HG02571 (cell line): ENCODE results near the gene CD200.

Experiments
- ATAC-seq: cut with Tn5 transposase; IDR thresholded peaks from one replicate; pipeline ENCODE4 v1.9.1; 2021; ENCODE audit warnings: mild to moderate bottlenecking, moderate library complexity; ENCODE audit not compliant: unreplicated experiment

CD200 gene

GRCh38 chr3:112331851-112332250 lies 1.1 kb upstream of the CD200 start:
- no peak for ATAC-seq

- ATAC-seq, result peak; percentile 39
Observed at GRCh38 chr3:112333381-112334317, 693 bp downstream of the CD200 start.

GRCh38 chr3:112334691-112335433 lies 1.9 kb downstream of the CD200 start:
- no peak for ATAC-seq

DNA sequence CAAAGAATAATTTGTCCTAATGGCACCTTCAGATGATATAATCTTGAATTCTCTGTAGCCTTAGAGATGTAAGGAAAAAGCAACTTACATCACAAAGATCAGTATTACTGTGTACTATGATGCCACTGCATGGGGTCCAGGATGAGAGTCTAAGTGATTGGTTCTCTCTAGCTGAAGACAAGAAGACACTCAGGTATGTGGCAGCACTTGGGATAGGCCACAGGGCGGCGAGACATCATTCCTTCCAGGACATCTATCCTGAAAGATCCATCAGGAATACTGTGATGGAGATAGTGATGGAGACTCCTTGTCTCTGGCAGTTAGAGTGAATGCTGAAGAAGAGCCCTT lies 2.5 kb downstream of the CD200 start:
- ATAC-seq, result no peak

GRCh38 chr3:112338021-112338726 lies 5.2 kb downstream of the CD200 start:
- no peak for ATAC-seq

DNA sequence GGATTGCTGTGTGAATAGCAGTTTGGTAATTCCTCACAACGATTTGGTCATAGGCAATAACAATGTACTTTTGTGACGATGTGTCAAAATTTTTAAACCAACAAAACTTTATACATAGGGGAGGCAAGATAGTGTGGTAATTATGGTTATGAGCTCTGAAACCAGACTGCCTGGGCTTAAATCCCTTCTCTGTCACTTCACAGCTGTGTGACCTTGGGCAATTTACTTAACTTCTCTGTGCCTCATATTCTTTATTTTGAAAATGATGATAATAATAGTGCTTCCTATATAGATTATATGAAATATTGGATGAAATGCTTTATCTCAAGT lies 5.7 kb downstream of the CD200 start:
- ATAC-seq, result no peak

DNA sequence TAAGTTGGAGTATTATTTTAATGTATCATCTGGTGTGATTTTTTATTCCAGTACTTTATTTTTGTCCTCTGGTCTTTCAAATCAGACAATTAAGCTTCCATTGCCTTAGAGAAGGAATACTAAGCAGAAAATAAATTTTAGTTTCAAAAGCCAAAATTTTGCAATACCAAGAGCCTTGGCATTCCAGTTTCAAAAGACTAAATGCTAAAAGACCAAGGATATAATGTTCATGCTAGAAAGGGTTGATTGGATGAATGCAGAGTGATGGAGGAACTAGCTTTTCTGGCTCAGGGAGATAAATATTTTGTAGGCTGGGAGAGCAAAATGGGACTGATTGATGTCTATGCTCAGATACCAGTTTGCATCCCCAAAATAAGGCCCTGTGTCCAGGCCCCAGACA lies 6.2 kb downstream of the CD200 start:
- no peak for ATAC-seq

GRCh38 chr3:112339609-112340008 lies 6.7 kb downstream of the CD200 start:
- no peak for ATAC-seq

DNA sequence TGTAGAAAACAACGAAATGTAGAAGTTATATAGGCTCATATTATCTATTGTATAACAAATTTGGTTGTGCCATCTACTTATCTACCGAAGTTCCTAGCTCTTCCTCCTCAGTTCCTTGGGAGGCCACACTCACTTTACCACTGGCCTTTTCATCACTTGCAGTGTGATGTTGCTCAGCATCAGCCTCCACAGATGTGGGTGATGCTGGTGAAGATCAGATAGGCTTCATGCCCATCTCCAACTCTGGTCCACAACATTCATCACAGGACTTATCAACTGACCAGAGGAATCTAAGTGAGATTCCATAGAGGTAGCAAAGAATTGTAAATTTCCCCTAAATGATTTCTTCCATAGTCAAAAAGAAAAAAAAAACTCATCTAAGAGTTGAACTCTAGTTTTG lies 8.4 kb downstream of the CD200 start:
- ATAC-seq, result no peak

GRCh38 chr3:112345681-112346080 lies 12.7 kb downstream of the CD200 start:
- ATAC-seq, result no peak

DNA sequence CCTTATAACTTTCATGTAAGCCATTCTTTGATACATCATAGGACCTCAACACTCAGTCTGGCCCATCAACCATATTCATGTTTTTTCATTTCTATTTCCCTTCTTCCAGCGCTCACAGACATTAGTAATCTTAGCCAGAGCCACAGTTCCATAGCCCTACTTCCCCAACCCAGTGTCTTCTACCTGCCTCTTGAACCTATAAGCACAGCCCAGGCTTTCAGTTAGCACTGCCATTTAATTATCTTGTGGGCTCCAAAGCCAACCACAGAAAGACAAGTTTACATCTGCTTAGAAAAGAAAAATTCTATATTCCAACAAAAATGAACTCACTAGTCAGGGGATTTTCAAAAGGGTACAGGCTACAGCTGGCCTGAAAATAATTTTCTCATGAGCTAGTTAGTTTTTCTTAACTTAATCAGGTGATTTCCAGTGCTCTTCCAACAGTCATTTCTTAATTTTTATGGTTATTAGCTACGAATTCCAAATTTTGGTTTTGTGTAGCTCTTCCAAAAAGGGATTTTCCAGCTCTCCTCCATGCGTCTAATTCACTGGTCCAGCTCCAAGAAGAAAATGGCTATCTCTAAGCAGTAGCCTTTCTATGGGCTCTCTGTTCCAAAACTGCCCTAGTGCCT lies 13.7 kb downstream of the CD200 start:
- no peak for ATAC-seq

DNA sequence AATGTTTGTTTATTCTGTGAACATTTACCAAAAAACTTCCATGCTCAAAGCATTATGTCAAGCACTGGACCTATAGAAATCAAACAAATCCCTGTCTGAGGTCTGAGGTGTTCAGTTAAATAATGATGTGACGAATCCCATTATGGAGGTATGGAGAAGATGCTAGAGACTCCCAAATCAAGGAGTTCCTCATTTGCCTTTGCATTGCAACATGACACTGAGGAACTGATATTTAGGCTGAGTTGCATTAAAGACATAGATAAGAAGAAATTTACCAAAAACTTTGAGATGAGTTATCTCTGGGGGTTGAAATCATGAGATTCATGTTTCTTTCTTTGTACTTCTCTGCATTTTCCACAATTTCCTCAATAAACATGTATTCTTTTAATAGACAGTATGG lies 16.0 kb downstream of the CD200 start:
- ATAC-seq, result no peak

DNA sequence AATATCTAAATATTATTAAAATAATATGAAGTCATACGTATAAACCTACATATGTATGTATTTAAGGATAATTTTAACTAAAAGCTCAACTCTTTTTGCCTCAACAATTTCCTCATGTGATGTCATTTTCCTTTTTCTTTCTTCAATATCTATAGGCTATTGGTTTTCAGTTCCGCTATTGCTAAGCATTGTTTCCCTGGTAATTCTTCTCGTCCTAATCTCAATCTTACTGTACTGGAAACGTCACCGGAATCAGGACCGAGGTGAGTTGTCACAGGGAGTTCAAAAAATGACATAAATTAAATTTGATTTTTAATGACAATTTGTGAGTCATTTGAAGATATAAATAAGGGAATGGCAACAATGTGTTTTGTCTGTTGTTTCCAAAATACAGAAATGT lies 16.6 kb downstream of the CD200 start:
- ATAC-seq, result no peak

DNA sequence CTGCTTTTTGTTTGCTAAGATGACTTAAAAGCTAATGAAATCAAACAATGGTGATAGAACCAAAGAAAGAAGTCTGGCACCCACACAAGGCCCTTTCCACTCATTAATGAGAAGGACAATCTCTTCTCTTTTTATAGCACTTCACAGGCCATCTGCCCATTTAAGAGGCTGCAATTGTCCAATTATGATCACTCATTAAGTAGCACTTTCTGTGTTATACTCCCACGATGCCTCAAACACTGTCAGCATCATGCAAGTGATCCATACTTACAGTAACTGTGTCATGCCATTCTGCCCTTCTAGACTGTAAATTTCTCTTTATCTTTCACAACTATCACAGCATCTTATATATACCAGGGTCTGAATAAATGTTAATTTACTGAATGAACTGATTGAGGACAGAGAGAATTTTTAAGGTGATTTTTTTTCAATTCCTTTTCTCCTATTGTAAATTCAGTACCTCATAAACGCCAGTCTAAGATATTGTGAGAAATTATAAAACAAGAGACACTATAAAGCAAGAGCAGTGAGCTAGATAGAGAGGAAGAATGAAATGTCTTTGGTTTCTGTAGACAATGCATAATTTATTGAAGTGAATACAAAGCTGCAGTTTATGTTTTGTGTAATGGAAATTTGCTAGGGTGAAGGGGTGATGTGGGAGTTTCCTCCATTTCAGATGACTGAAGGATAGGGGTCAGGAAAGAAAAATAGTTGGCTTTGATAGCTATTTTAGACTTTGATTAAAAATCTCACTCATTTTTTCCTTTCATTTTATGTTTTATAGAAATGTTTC lies 17.3 kb downstream of the CD200 start:
- ATAC-seq, result no peak

DNA sequence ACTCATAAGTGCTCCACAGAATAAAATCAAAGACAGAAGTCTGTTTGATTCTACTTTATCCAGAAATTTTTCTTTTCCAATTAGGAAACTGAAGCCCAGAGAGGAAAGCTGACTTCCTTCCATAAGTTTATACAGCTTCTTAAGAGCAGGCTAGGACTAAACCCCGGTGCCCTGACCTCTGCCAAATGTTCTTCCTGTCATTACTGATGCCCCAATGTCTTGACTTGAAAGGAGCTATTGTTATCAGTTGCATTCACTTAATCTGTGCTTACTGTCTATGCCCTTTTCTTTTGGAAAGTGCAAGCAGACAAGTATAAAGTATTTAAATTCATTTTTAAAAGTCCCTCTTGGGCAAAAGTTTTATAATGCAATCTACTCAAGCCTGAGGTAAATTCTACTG lies 18.1 kb downstream of the CD200 start:
- ATAC-seq, result no peak

GRCh38 chr3:112351823-112352222 lies 18.9 kb downstream of the CD200 start:
- no peak for ATAC-seq

GRCh38 chr3:112352720-112353119 lies 19.8 kb downstream of the CD200 start:
- ATAC-seq, result no peak

DNA sequence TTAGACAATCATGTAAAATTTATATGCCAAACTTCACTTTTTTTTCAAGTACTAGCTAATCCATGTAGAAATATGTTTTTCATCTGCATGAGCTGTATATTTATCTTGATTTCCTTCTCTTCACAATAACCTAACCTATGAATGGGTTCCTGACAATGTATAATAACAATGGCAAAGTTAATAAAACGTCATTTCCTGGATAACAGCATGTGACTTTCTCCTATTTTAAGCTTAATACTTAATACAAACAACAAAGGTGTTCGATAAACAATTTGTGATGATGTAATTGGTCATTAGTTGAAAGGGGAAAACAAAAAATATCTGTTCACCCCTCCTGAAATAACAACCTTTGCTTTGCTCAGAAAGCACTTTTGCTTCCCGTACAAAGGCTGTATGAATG lies 20.4 kb downstream of the CD200 start:
- no peak for ATAC-seq

DNA sequence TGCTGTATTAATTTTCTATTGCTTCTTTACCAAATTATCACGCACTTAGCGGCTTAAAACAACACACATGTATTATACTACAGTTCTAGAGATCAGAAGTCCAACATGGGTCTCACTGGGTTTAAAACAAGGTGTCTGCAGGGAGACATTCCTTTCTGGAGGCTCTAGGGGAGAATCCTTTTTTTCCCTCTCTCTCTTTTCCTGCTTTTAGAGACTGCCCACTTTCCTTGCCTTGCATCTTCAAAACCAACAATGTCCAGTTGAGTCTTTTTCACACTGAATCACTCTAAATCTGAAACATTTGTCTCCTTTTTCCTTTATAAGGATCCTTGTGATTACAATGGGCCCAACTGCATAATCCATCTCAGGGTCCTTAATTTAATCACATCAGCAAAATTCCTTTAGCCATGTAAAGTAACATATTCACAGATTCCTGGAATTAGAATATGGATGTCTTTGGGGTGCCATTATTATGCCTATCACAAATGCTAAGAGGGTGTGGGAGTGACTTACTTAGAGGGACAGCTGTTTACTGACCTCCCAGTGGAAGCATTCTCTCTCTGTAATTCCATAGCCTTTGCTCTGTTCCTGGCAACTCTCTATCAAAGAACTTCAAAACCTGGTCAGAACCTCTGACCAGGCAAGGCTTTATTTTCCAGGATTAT lies 21.8 kb downstream of the CD200 start:
- no peak for ATAC-seq

GRCh38 chr3:112355307-112355687 lies 22.3 kb downstream of the CD200 start:
- ATAC-seq, result no peak
